HG03439 (cell line): Measurements from ENCODE around the gene MAD1L1.

Experiments used
- ATAC-seq: cut with Tn5 transposase; IDR thresholded peaks from one replicate; pipeline ENCODE4 v1.9.1; 2021; ENCODE audit warnings: mild to moderate bottlenecking, moderate library complexity; ENCODE audit not compliant: unreplicated experiment

The MAD1L1 gene

GRCh38 chr7:2158331-2159175 lies 74.2 kb downstream of the MAD1L1 start:
- no peak for ATAC-seq

- ATAC-seq: no peak
Measured at GRCh38 chr7:2157473-2158279, 75.1 kb downstream of the MAD1L1 start.

- ATAC-seq: no peak
Measured at GRCh38 chr7:2156756-2157472, 75.8 kb downstream of the MAD1L1 start.

GRCh38 chr7:2154831-2155230 lies 77.9 kb downstream of the MAD1L1 start:
- no peak for ATAC-seq

GRCh38 chr7:2154121-2154520 lies 78.6 kb downstream of the MAD1L1 start:
- ATAC-seq: no peak

- ATAC-seq: no peak
Measured at GRCh38 chr7:2152646-2153045, 80.1 kb downstream of the MAD1L1 start.

- ATAC-seq: no peak
Measured at GRCh38 chr7:2151801-2152612, 80.7 kb downstream of the MAD1L1 start.

- no peak for ATAC-seq
Measured at GRCh38 chr7:2151237-2151636, 81.5 kb downstream of the MAD1L1 start.

- no peak for ATAC-seq
Measured at GRCh38 chr7:2150445-2150815, 82.3 kb downstream of the MAD1L1 start.

- ATAC-seq: no peak
Measured at GRCh38 chr7:2149672-2150444, 82.9 kb downstream of the MAD1L1 start.

- ATAC-seq: no peak
Measured at GRCh38 chr7:2148814-2149213, 83.9 kb downstream of the MAD1L1 start.

GRCh38 chr7:2148189-2148588 lies 84.6 kb downstream of the MAD1L1 start:
- no peak for ATAC-seq

- no peak for ATAC-seq
Measured at GRCh38 chr7:2146676-2147472, 85.9 kb downstream of the MAD1L1 start.

- no peak for ATAC-seq
Measured at GRCh38 chr7:2145835-2146580, 86.7 kb downstream of the MAD1L1 start.

- ATAC-seq: no peak
Measured at GRCh38 chr7:2144926-2145325, 87.8 kb downstream of the MAD1L1 start.

GRCh38 chr7:2143981-2144595 lies 88.7 kb downstream of the MAD1L1 start:
- no peak for ATAC-seq

- no peak for ATAC-seq
Measured at GRCh38 chr7:2143450-2143849, 89.3 kb downstream of the MAD1L1 start.

- ATAC-seq: no peak
Measured at GRCh38 chr7:2142386-2142785, 90.4 kb downstream of the MAD1L1 start.
